ENCODE data around the gene SEMA4C.

The SEMA4C gene

GRCh38 chr2:96884299-96885094 is 14.6 kb upstream of the SEMA4C start:
- no peak overlapping the region for H3K27ac ChIP-seq
- TF ChIP-seq CTCF (conservative IDR thresholded peaks at IDR 0.05) (no peak), ZFX (IDR thresholded peaks at IDR 0.05) (no peak)

- no peak for TF ChIP-seq ZFX (IDR thresholded peaks at IDR 0.05)
- TF ChIP-seq CTCF (conservative IDR thresholded peaks at IDR 0.05) = no peak
- no peak overlapping the region for H3K27ac ChIP-seq
Measured at GRCh38 chr2:96883306-96883705, 13.4 kb upstream of the SEMA4C start.

- H3K27ac ChIP-seq = no peak overlapping the region
- TF ChIP-seq ZFX (IDR thresholded peaks at IDR 0.05) (no peak), CTCF (conservative IDR thresholded peaks at IDR 0.05) (no peak)
Measured at GRCh38 chr2:96882906-96883305, 13.0 kb upstream of the SEMA4C start.

GRCh38 chr2:96882230-96882629 is 12.3 kb upstream of the SEMA4C start:
- no peak overlapping the region for H3K27ac ChIP-seq
- no peak for TF ChIP-seq ZFX (IDR thresholded peaks at IDR 0.05)
- no peak for TF ChIP-seq CTCF (conservative IDR thresholded peaks at IDR 0.05)

GRCh38 chr2:96881349-96882195 is 11.7 kb upstream of the SEMA4C start:
- no peak for TF ChIP-seq ZFX (IDR thresholded peaks at IDR 0.05)
- TF ChIP-seq CTCF (conservative IDR thresholded peaks at IDR 0.05) = no peak
- no peak overlapping the region for H3K27ac ChIP-seq

- no peak for TF ChIP-seq ZFX (IDR thresholded peaks at IDR 0.05)
- H3K27ac ChIP-seq = no peak overlapping the region
Measured at GRCh38 chr2:96880891-96881273, 11.0 kb upstream of the SEMA4C start.

- TF ChIP-seq CTCF (conservative IDR thresholded peaks at IDR 0.05) (no peak), ZFX (IDR thresholded peaks at IDR 0.05) (no peak)
- H3K27ac ChIP-seq = no peak overlapping the region
Measured at GRCh38 chr2:96879545-96880040, 9.7 kb upstream of the SEMA4C start.

All from C4-2B (cell line).